MCF 10A (cell line): ENCODE results near the gene C19orf53. TPM values are rescaled to one million over a fixed set of nuclear protein-coding genes. Genes with fewer than 3 reads are reported as not detected.

Experiments used
- Bru-seq: library from RNA; stranded (reverse); fragments of 400-500 nt; gene quantifications from one replicate; lab custom pipeline; 2021; lab: Mats Ljungman, UMichigan
- BruChase-seq, 2 experiments: library from RNA; stranded (reverse); fragments of 400-500 nt; gene quantifications; one replicate each; lab custom pipeline; 2021; lab: Mats Ljungman, UMichigan
- BruUV-seq: library from RNA; stranded (reverse); fragments of 400-500 nt; replicated peaks from 2 replicates; lab custom pipeline; 2021; lab: Mats Ljungman, UMichigan
- CTCF ChIA-PET: fragments of 300-600 bp; sonication (Branson Sonifier 250); formaldehyde crosslinking; extraction: SDS; loops from one replicate; lab custom pipeline; 2021; ENCODE audit warnings: antibody characterized with exemption, inconsistent platforms; lab: Yijun Ruan, JAX
- POLR2A ChIA-PET: fragments of 300-600, 350-650 bp; sonication (Branson Sonifier 250); formaldehyde crosslinking; extraction: SDS; loops from one replicate; lab custom pipeline; 2020; ENCODE audit warnings: antibody characterized with exemption, inconsistent platforms; lab: Yijun Ruan, JAX
- DNase-seq: peaks from one replicate; pipeline ENCODE4 v3.0.0-alpha.2; 2018; ENCODE audit not compliant: unreplicated experiment
- H3K27ac Mint-ChIP-seq: one replicate; pipeline ENCODE4 v1.8.0; 2022; ENCODE audit warnings: mild to moderate bottlenecking, low read depth, mixed read lengths; ENCODE audit not compliant: unreplicated experiment
- H3K27me3 Mint-ChIP-seq: one replicate; pipeline ENCODE4 v1.8.0; 2022; ENCODE audit warnings: mixed read lengths; ENCODE audit not compliant: insufficient read depth, unreplicated experiment
- H3K36me3 Mint-ChIP-seq: one replicate; pipeline ENCODE4 v1.8.0; 2022; ENCODE audit warnings: mild to moderate bottlenecking, moderate library complexity, mixed read lengths; ENCODE audit not compliant: insufficient read depth, unreplicated experiment
- H3K4me1 Mint-ChIP-seq: one replicate; pipeline ENCODE4 v1.8.0; 2022; ENCODE audit warnings: mixed read lengths; ENCODE audit not compliant: insufficient read depth, unreplicated experiment
- H3K4me3 Mint-ChIP-seq: one replicate; pipeline ENCODE4 v1.8.0; 2022; ENCODE audit warnings: mild to moderate bottlenecking, moderate library complexity, mixed read lengths; ENCODE audit not compliant: unreplicated experiment
- H3K9me3 Mint-ChIP-seq: one replicate; pipeline ENCODE4 v1.8.0; 2022; ENCODE audit warnings: mixed read lengths; ENCODE audit not compliant: unreplicated experiment
- intact Hi-C: fragments of 100-400 bp; cut with micrococcal nuclease; formaldehyde crosslinking; loops from 2 replicates; pipeline ENCODE4 v1.14.1; 2022
- long read RNA-seq: library from polyadenylated mRNA; stranded (forward); transcript quantifications from one replicate; pipeline ENCODE4 v2.0.0, GENCODE V29; 2022
- total RNA-seq: library from RNA; stranded (reverse); gene quantifications from 2 replicates; pipeline ENCODE4 v1.2.3, GENCODE V29; 2022
- TF ChIP-seq, protein P1 (sequence below): fragments of 200-600 bp; IDR thresholded peaks from one replicate; pipeline ENCODE4 v1.8.0; 2022; ENCODE audit warnings: antibody characterized with exemption, mild to moderate bottlenecking; ENCODE audit not compliant: unreplicated experiment

Gene C19orf53
- total RNA-seq: 89.0 and 101 TPM in 2 replicates
- Bru-seq, nascent RNA: percentile 82 among the genes with signal in this experiment
- percentile 83 among the genes with signal in this experiment for BruChase-seq, experiment 1, labeled RNA remaining after a 6-hour chase
- BruChase-seq, experiment 2, labeled RNA remaining after a 2-hour chase: percentile 75 among the genes with signal in this experiment
- long read RNA-seq, transcript C19orf53-202 (3 exons, 873 nt): major isoform, 150 of 154 reads
- long read RNA-seq, partial matches to known transcripts: 0 of 154 reads
- long read RNA-seq, other reads (novel, unspliced or antisense): 3 of 154 reads

DNA sequence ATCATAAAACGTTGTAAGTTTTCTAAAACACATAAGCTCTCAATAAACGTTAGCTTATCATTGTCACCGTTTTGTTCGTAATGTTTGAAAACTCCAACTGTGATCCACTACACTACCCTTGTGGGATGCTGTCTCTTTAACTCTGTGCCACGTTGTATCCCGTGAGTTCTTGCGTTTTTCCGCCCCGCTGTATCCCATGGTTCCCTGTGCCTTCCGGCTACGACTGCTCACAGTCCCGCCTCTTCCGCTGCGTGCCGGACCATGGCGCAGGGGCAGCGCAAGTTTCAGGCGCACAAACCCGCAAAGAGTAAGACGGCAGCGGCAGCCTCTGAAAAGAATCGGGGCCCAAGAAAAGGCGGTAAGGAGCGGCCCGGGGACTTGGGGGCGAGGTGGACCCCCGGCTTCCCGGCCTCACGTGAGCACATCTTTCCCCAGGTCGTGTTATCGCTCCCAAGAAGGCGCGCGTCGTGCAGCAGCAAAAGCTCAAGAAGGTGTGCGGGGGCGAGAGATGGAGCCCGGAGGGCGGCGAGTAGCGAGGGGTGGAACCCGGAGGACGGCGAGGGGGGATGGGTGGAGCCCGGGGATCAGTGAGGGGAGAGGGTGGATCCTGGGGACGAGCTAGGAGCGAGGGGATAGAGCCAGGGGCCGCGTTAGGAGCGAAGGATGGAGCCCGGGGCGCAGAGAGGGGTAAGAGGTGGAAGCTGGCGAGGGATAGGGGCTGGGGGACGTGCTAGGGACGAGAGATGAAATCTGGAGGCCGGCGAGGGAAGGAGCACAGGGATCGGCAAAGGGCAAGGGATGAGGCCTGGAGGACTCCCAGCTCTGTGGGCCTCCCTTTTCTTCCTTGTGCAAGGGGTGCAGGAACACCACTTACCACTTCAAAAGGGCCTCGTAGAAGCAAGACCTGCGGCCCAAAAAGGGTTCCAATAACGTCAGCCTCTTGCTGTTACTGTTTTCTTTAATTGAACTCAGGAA, at the start of gene C19orf53:
C19orf53 (plus strand) TSS at position 240 of the 975 bp plus-strand sequence; CDS start at position 262, 22 bp downstream.
- H3K4me3 Mint-ChIP-seq: peak within 1 kb of the TSS; percentile 98
- no TSS peak for BruUV-seq

DNA sequence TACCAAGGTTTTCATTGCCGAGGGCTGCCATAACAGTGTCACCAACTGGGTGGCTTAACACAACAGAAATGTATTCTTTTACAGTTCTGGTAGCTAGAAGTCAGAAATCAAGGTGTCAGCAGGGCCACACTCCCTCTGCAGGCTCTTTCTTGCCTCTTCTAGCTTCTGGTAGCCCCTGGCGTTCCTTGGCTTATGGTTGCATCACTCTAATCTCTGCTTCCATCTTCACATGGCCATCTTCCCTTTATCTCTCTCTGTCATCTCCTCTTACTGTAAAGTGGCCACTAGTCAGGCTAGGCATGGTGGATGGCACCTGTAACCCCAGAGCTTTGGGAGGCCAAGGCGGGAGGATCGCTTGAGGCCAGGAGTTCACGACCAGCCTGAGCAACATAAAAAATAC, 47.9 kb upstream of the C19orf53 start:
- H3K9me3 Mint-ChIP-seq: no peaks in the 10 kb centered on the region
- no peaks in the 10 kb centered on the region for H3K36me3 Mint-ChIP-seq
- CTCF ChIA-PET: interaction anchor here (0.6 to 1.7 kb wide), 5 partner anchors 128 to 448 kb away, joined by 4 to 5 read pairs (median 4); no protein-coding TSS in a partner anchor
- no peaks in the 10 kb centered on the region for H3K27me3 Mint-ChIP-seq
- peaks cover 17% of the 10 kb centered on the region for H3K4me1 Mint-ChIP-seq
- intact Hi-C loops: no loop called here
- no peak for DNase-seq
- POLR2A ChIA-PET: no interaction called here
- no peak overlapping the region for H3K27ac Mint-ChIP-seq
- TF ChIP-seq, protein P1, sequence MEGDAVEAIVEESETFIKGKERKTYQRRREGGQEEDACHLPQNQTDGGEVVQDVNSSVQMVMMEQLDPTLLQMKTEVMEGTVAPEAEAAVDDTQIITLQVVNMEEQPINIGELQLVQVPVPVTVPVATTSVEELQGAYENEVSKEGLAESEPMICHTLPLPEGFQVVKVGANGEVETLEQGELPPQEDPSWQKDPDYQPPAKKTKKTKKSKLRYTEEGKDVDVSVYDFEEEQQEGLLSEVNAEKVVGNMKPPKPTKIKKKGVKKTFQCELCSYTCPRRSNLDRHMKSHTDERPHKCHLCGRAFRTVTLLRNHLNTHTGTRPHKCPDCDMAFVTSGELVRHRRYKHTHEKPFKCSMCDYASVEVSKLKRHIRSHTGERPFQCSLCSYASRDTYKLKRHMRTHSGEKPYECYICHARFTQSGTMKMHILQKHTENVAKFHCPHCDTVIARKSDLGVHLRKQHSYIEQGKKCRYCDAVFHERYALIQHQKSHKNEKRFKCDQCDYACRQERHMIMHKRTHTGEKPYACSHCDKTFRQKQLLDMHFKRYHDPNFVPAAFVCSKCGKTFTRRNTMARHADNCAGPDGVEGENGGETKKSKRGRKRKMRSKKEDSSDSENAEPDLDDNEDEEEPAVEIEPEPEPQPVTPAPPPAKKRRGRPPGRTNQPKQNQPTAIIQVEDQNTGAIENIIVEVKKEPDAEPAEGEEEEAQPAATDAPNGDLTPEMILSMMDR: no peak
- H3K4me3 Mint-ChIP-seq: no peak overlapping the region
- BruUV-seq: no TSS peak

More for the DNA sequence above, at the start of gene C19orf53:
- ChIA-PET CTCF (interaction anchor here (0.6 to 1.5 kb wide), 8 partner anchors 10 to 625 kb away, joined by 3 to 7 read pairs (median 4); no protein-coding TSS in a partner anchor), POLR2A (interaction anchor here (0.6 to 4.0 kb wide), 32 partner anchors 9 to 744 kb away, joined by 3 to 51 read pairs (median 5); partner anchors contain the start of genes MRI1 and ZSWIM4)
- DNase-seq: peak; percentile 94
- Mint-ChIP-seq H3K36me3 (peaks cover 71% of the 10 kb centered on the region), H3K27me3 (no peaks in the 10 kb centered on the region), H3K9me3 (no peaks in the 10 kb centered on the region), H3K27ac (peak within 1 kb of the TSS; percentile 94), H3K4me1 (peaks cover 14% of the 10 kb centered on the region)
- intact Hi-C loops: loop anchor here (5.0 kb wide), 1 partner anchor 177 kb away; no protein-coding TSS in a partner anchor
- TF ChIP-seq, protein P1: no peak

DNA sequence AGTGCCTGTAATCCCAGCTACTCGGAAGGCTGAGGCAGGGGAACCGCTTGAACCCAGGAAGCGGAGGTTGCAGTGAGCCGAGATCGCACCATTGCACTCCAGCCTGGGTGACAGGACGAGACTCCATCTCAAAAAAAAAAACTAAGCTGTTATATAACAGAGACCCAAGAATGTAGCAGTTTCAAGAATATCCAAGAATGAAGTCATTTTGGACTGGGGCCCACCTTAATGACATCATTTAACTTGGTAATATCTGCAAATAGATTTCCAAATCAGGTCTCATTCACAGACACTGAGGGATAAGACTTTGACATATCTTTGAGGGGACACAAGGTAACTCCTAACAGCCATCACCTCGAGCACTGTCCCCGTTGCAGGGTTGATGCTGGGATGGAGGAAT, 46.5 kb upstream of the C19orf53 start:
- no peak for DNase-seq
- Mint-ChIP-seq H3K27ac (no peak overlapping the region), H3K4me1 (peaks cover 18% of the 10 kb centered on the region), H3K27me3 (no peaks in the 10 kb centered on the region), H3K4me3 (no peak overlapping the region), H3K9me3 (no peaks in the 10 kb centered on the region), H3K36me3 (no peaks in the 10 kb centered on the region)
- intact Hi-C loops: no loop called here
- POLR2A ChIA-PET: no interaction called here
- TF ChIP-seq, protein P1: no peak
- BruUV-seq: no TSS peak
- CTCF ChIA-PET: interaction anchor here (0.6 to 1.9 kb wide), 5 partner anchors 135 to 532 kb away, joined by 3 to 8 read pairs (median 4); no protein-coding TSS in a partner anchor
